B cell (primary cell): ENCODE results near the gene KIF13A. TPM values are rescaled to one million over a fixed set of nuclear protein-coding genes. Genes with fewer than 3 reads are reported as not detected.

Source experiments
- ATAC-seq: fragments of 200-7000 bp; cut with Tn5 transposase; one replicate; pipeline ENCODE4 v1.10.0; 2021; ENCODE audit warnings: low read depth, mild to moderate bottlenecking, moderate number of reproducible peaks, moderate library complexity
- CTCF ChIA-PET: fragments of 350-600 bp; sonication (Branson Sonifier 250); formaldehyde crosslinking; loops from one replicate; lab custom pipeline; 2021; ENCODE audit warnings: antibody characterized with exemption, inconsistent platforms; lab: Charles Lee
- POLR2A ChIA-PET: fragments of 350-600 bp; sonication (Branson Sonifier 250); formaldehyde crosslinking; loops from one replicate; lab custom pipeline; 2021; ENCODE audit warnings: antibody characterized with exemption; lab: Charles Lee
- DNase-seq: peaks from one replicate; pipeline ENCODE4 v3.0.0; 2013
- H2AFZ ChIP-seq: 2 replicates; pipeline ENCODE4 v1.6.1; 2012; ENCODE audit warnings: mild to moderate bottlenecking, low read depth, low read length; ENCODE audit not compliant: insufficient read depth, poor library complexity, severe bottlenecking
- H3K27ac ChIP-seq, 2 donors: 1 replicate in 1 of 2; 2 replicates in 1 of 2; pipeline ENCODE4 v1.5.1; 2012 to 2013; ENCODE audit warnings: low read length in 2 of 2, mild to moderate bottlenecking in 2 of 2, moderate library complexity in 1 of 2
- H3K27me3 ChIP-seq, 4 experiments: fragments of 200-600 bp in 1 of 4; sonication (generic) in 1 of 4; replicated peaks in 1 of 4; 1 replicate in 2 of 4; 2 replicates in 2 of 4; pipeline versions ENCODE4 v1.6.1 to v1.7.0; 2013 to 2016; ENCODE audit warnings: low read length in 3 of 4, mild to moderate bottlenecking in 2 of 4, mixed read lengths in 1 of 4, moderate library complexity in 1 of 4; ENCODE audit not compliant: insufficient read depth in 4 of 4, control insufficient read depth in 3 of 4; ENCODE audit errors: control extremely low read depth in 1 of 4
- H3K36me3 ChIP-seq, 2 experiments: replicated peaks in 1 of 2; 1 replicate in 1 of 2; 2 replicates in 1 of 2; pipeline versions ENCODE4 v1.6.1 to v1.7.1; 2013; ENCODE audit warnings: low read length in 1 of 2; ENCODE audit not compliant: insufficient read depth in 2 of 2, control insufficient read depth in 1 of 2; ENCODE audit errors: control extremely low read depth in 1 of 2, extremely low read depth in 1 of 2
- H3K4me1 ChIP-seq, 2 donors: fragments of 200-600 bp in 1 of 2; sonication (generic) in 1 of 2; 1 replicate in 1 of 2; 2 replicates in 1 of 2; pipeline versions ENCODE4 v1.5.1 to v1.6.1; 2013 to 2017; ENCODE audit warnings: low read length in 2 of 2; ENCODE audit not compliant: control insufficient read depth in 2 of 2, insufficient read depth in 2 of 2
- H3K4me2 ChIP-seq: replicated peaks from 2 replicates; pipeline ENCODE3; 2012; ENCODE audit warnings: mild to moderate bottlenecking, low read depth, low read length; ENCODE audit not compliant: poor library complexity, severe bottlenecking
- H3K4me3 ChIP-seq, 5 experiments: fragments of 200-600 bp in 1 of 5; sonication (generic) in 1 of 5; 1 replicate in 3 of 5; 2 replicates in 2 of 5; pipeline versions ENCODE4 v1.5.1 to v1.7.0; 2011 to 2016; ENCODE audit warnings: low read length in 4 of 5, mild to moderate bottlenecking in 4 of 5, low read depth in 2 of 5, control low read depth in 1 of 5, moderate library complexity in 1 of 5; ENCODE audit not compliant: insufficient read depth in 1 of 5; ENCODE audit errors: control extremely low read depth in 1 of 5, extremely low read depth in 1 of 5
- H3K79me2 ChIP-seq: fragments of 200-600 bp; sonication (generic); one replicate; pipeline ENCODE4 v1.6.0; 2016; ENCODE audit warnings: low read length; ENCODE audit not compliant: control insufficient read depth, insufficient read depth
- H3K9ac ChIP-seq: fragments of 200-600 bp; sonication (generic); 2 replicates; pipeline ENCODE4 v1.6.1; 2017; ENCODE audit warnings: mild to moderate bottlenecking, low read length, moderate library complexity
- H3K9me3 ChIP-seq, 3 donors: one replicate each; pipeline versions ENCODE4 v1.6.1 to v1.7.1; 2013; ENCODE audit warnings: low read length in 2 of 3; ENCODE audit not compliant: control insufficient read depth in 2 of 3, insufficient read depth in 1 of 3; ENCODE audit errors: control extremely low read depth in 1 of 3
- H4K20me1 ChIP-seq: 2 replicates; pipeline ENCODE4 v1.6.0; 2012; ENCODE audit warnings: mild to moderate bottlenecking, low read length; ENCODE audit not compliant: insufficient read depth, control insufficient read depth, poor library complexity, severe bottlenecking
- H3K27ac Mint-ChIP-seq: one replicate; pipeline ENCODE4 v1.8.0; 2021; ENCODE audit warnings: mixed read lengths
- H3K27me3 Mint-ChIP-seq: one replicate; pipeline ENCODE4 v1.8.0; 2021; ENCODE audit warnings: mixed read lengths
- H3K4me1 Mint-ChIP-seq: one replicate; pipeline ENCODE4 v1.8.0; 2021; ENCODE audit warnings: mixed read lengths
- H3K4me3 Mint-ChIP-seq: one replicate; pipeline ENCODE4 v1.8.0; 2021; ENCODE audit warnings: mixed read lengths
- H3K9me3 Mint-ChIP-seq: one replicate; pipeline ENCODE4 v1.8.0; 2022; ENCODE audit warnings: mixed read lengths; ENCODE audit not compliant: insufficient read depth
- EZH2 ChIP-seq: IDR thresholded peaks from 2 replicates; pipeline ENCODE4 v1.6.1; 2012; ENCODE audit warnings: borderline replicate concordance, low read depth, mild to moderate bottlenecking, moderate library complexity, low read length; ENCODE audit not compliant: insufficient read depth, poor library complexity, severe bottlenecking
- WGBS: methylation state at CpG from one replicate; pipeline ENCODE4 v1.1.5; 2013; ENCODE audit warnings: missing lambda C conversion rate; ENCODE audit not compliant: insufficient coverage; 5-methylcytosine and 5-hydroxymethylcytosine counted together
- intact Hi-C: fragments of 100-400 bp; cut with micrococcal nuclease; formaldehyde crosslinking; loops from one replicate; pipeline ENCODE4 v1.10.0; 2022
- polyA plus RNA-seq: library from polyadenylated mRNA; depleted of rRNA; stranded (reverse); fragments of >200 nt; gene quantifications from 2 replicates; pipeline ENCODE4 v1.2.3, GENCODE V29; 2012
- total RNA-seq, 2 donors: library from RNA; stranded (reverse); fragments of 120-200 nt in 1 of 2; gene quantifications; 1 replicate in 1 of 2; 2 replicates in 1 of 2; pipeline versions ENCODE4 v1.2.3 to v1.2.4, GENCODE V29; 2013 to 2022
- TF ChIP-seq, protein P1 (sequence below): fragments of 200-600 bp; IDR thresholded peaks from one replicate; pipeline ENCODE4 v1.8.0; 2022; ENCODE audit warnings: antibody characterized with exemption, mild to moderate bottlenecking

Gene KIF13A
- total and polyA plus RNA-seq, 2 donors (not counting 1 experiment from before 2014, with no cell fraction given) = 2.1 to 23.4 TPM

DNA sequence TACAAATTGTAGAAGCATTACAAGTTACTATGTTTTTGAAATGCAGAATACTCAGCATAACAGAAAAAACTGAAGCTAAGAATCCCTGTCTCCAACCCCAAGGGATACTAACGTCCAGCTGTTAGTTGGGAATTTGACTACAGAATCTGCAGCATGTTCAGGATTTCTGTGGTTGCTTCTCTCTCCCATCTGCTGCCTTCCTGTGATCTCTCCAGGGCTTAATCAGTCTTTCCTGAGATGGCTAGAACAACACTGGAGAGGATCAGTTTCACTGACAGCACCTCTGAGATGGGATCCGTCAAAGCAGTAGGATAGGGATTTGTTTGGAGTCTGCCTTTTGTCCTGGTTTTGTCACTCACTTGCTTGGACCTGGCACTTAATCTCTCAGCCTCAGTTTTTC is 207.4 kb downstream of the KIF13A start:
- Mint-ChIP-seq H3K27ac (no peak overlapping the region), H3K9me3 (no peaks in the 10 kb centered on the region), H3K4me1 (no peaks in the 10 kb centered on the region), H3K27me3 (no peaks in the 10 kb centered on the region), H3K4me3 (no peak overlapping the region)
- no peak for DNase-seq
- no peaks in the 10 kb centered on the region for H4K20me1 ChIP-seq
- no peaks in the 10 kb centered on the region for H3K4me1 ChIP-seq
- no peak overlapping the region for H3K27ac ChIP-seq
- ChIA-PET POLR2A (interaction anchor here (0.6 kb wide), 1 partner anchor 135 kb away, joined by 5 read pairs; no protein-coding TSS in a partner anchor), CTCF (no interaction called here)
- no peak overlapping the region for H3K4me2 ChIP-seq
- no peak overlapping the region for H2AFZ ChIP-seq
- TF ChIP-seq EZH2 = no peak
- TF ChIP-seq, protein P1, sequence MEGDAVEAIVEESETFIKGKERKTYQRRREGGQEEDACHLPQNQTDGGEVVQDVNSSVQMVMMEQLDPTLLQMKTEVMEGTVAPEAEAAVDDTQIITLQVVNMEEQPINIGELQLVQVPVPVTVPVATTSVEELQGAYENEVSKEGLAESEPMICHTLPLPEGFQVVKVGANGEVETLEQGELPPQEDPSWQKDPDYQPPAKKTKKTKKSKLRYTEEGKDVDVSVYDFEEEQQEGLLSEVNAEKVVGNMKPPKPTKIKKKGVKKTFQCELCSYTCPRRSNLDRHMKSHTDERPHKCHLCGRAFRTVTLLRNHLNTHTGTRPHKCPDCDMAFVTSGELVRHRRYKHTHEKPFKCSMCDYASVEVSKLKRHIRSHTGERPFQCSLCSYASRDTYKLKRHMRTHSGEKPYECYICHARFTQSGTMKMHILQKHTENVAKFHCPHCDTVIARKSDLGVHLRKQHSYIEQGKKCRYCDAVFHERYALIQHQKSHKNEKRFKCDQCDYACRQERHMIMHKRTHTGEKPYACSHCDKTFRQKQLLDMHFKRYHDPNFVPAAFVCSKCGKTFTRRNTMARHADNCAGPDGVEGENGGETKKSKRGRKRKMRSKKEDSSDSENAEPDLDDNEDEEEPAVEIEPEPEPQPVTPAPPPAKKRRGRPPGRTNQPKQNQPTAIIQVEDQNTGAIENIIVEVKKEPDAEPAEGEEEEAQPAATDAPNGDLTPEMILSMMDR = no peak
- no CpG with 5 or more reads among the region's 2 CpGs for WGBS
- no peak overlapping the region for H3K9ac ChIP-seq
- H3K79me2 ChIP-seq = no peaks in the 10 kb centered on the region
- no peak for ATAC-seq
- H3K36me3 ChIP-seq = peaks cover 8 to 9% of the 10 kb centered on the region in 2 experiments
- intact Hi-C loops = no loop called here
- H3K27me3 ChIP-seq = no peaks in the 10 kb centered on the region
- H3K4me3 ChIP-seq = no peak overlapping the region
- no peaks in the 10 kb centered on the region for H3K9me3 ChIP-seq

DNA sequence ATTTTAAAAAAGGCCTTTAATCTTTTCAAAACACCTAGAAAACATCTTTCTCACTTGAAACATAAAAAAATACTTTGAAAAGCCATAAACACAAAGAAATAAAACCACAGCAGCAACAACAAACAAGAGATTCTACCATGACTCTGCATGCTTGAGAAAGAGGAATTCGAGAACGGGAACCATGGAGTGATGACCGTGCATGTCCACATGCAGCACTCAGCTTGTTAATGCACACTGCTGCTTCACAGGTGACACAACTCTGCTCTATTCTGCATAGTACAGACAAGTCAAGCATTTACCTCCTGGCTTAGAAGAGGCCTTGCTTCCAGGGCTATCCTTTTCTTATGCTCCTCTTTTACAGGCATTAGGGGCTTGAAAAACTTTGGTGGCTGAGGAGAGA is 215.8 kb downstream of the KIF13A start:
- Histone ChIP-seq H3K9me3 (no peaks in the 10 kb centered on the region), H3K27ac (no peak overlapping the region), H3K36me3 (peaks cover 0 to 2% of the 10 kb centered on the region in 2 experiments), H3K9ac (no peak overlapping the region), H3K79me2 (no peaks in the 10 kb centered on the region), H3K4me1 (no peaks in the 10 kb centered on the region), H2AFZ (no peak overlapping the region), H3K4me3 (no peak overlapping the region), H3K27me3 (no peaks in the 10 kb centered on the region), H3K4me2 (no peak overlapping the region), H4K20me1 (no peaks in the 10 kb centered on the region)
- Mint-ChIP-seq H3K27me3 (no peaks in the 10 kb centered on the region), H3K4me3 (no peak overlapping the region), H3K4me1 (no peaks in the 10 kb centered on the region), H3K27ac (no peak overlapping the region), H3K9me3 (no peaks in the 10 kb centered on the region)
- no peak for ATAC-seq
- DNase-seq = no peak
- intact Hi-C loops = no loop called here
- 89% methylated on average over 3 of the region's 3 CpGs for WGBS
- POLR2A ChIA-PET = no interaction called here
- CTCF ChIA-PET = no interaction called here
- TF ChIP-seq EZH2 = no peak
- TF ChIP-seq, protein P1 = no peak
